OCI-LY7 (cell line): Measurements from ENCODE around the gene ZC3H18.
"Not testable (repeated sequence)": the region's sequence is repeated elsewhere in the genome, so short reads cannot be mapped to it uniquely, and the experiment has no call there.

Experiments used
- EZH2phosphoT487 ChIP-seq: fragments of 200-600 bp; sonication (generic); IDR thresholded peaks from 2 replicates; pipeline ENCODE4 v1.6.1; 2018; ENCODE audit warnings: low read depth, borderline replicate concordance, mild to moderate bottlenecking, mixed run types, antibody characterized with exemption, low read length, moderate library complexity, mixed read lengths
- TF ChIP-seq, protein P1 (sequence below): fragments of 200-600 bp; sonication (generic); conservative IDR thresholded peaks from 2 replicates; pipeline ENCODE4 v1.5.1; 2014; ENCODE audit warnings: mild to moderate bottlenecking, antibody characterized with exemption, low read length, moderate library complexity, mixed read lengths

DNA sequence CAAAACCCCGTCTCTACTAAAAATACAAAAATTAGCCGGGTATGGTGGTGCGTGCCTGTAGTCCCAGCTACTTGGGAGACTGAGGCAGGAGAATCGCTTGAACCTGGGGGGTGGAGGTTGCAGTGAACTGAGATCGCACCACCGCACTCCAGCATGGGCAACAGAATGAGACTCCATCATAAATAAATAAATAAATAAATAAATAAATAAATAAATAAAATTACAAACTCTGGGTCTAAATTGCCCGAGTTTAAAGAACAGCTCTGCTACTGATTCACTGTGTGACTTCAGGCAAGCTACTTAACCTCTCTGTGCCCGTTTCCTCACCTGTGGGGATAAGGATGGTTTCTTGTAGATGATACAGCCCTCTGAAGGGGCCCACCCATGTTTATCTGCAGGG lies 99.3 kb downstream of the ZC3H18 start:
- TF ChIP-seq, protein P1, sequence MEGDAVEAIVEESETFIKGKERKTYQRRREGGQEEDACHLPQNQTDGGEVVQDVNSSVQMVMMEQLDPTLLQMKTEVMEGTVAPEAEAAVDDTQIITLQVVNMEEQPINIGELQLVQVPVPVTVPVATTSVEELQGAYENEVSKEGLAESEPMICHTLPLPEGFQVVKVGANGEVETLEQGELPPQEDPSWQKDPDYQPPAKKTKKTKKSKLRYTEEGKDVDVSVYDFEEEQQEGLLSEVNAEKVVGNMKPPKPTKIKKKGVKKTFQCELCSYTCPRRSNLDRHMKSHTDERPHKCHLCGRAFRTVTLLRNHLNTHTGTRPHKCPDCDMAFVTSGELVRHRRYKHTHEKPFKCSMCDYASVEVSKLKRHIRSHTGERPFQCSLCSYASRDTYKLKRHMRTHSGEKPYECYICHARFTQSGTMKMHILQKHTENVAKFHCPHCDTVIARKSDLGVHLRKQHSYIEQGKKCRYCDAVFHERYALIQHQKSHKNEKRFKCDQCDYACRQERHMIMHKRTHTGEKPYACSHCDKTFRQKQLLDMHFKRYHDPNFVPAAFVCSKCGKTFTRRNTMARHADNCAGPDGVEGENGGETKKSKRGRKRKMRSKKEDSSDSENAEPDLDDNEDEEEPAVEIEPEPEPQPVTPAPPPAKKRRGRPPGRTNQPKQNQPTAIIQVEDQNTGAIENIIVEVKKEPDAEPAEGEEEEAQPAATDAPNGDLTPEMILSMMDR, result not testable (repeated sequence)
- TF ChIP-seq EZH2phosphoT487, result not testable (repeated sequence)
